PC-3 (cell line): Measurements from ENCODE around the gene G6PC1.

Experiments used
- EZH2 ChIP-seq: fragments of 300-600 bp; sonication (generic); IDR thresholded peaks from one replicate; pipeline ENCODE4 v1.6.1; 2017; ENCODE audit warnings: antibody characterized with exemption, mild to moderate bottlenecking, low read length; ENCODE audit not compliant: unreplicated experiment
- EZH2phosphoT487 ChIP-seq: fragments of 300-600 bp; sonication (generic); IDR thresholded peaks from 2 replicates; pipeline ENCODE4 v1.6.1; 2018; ENCODE audit warnings: mild to moderate bottlenecking, antibody characterized with exemption, low read length, borderline replicate concordance
- TF ChIP-seq, protein P1 (sequence below): fragments of 300-600 bp; sonication (generic); conservative IDR thresholded peaks from 2 replicates; pipeline ENCODE4 v1.5.1; 2017; ENCODE audit warnings: antibody characterized with exemption, low read depth, mild to moderate bottlenecking, low read length

DNA sequence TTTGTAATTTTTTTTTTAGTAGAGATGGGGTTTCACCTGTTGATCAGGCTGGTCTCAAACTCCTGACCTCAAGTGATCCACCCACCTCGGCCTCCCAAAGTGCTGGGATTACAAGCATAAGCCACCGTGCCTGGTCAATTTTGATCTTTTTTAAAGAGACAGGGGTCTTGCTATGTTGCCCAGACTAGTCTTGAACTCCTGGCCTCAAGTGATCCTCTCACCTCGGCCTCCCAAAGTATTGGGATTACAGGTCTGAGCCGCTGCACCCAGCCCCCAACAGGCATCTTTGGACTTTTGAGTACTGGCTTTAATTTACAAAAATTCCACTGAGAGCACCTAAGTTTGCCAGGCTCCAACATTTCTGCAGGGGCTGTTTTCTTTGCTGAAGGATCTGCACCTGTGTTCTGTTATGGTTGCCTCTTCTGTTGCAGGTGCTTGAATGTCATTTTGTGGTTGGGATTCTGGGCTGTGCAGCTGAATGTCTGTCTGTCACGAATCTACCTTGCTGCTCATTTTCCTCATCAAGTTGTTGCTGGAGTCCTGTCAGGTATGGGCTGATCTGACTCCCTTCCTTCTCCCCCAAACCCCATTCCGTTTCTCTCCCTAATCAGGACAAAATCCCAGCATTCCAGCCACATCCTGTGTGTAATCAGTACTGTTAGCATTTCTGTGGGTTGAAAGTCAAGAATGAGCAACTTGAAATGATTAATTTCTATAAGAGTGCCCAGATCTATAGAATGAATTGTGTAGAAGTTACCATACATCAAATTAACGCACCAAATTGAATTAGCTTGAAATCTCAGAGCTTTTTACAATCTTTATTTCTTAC lies 8.5 kb downstream of the G6PC1 start:
- no peak for TF ChIP-seq EZH2phosphoT487
- TF ChIP-seq, protein P1, sequence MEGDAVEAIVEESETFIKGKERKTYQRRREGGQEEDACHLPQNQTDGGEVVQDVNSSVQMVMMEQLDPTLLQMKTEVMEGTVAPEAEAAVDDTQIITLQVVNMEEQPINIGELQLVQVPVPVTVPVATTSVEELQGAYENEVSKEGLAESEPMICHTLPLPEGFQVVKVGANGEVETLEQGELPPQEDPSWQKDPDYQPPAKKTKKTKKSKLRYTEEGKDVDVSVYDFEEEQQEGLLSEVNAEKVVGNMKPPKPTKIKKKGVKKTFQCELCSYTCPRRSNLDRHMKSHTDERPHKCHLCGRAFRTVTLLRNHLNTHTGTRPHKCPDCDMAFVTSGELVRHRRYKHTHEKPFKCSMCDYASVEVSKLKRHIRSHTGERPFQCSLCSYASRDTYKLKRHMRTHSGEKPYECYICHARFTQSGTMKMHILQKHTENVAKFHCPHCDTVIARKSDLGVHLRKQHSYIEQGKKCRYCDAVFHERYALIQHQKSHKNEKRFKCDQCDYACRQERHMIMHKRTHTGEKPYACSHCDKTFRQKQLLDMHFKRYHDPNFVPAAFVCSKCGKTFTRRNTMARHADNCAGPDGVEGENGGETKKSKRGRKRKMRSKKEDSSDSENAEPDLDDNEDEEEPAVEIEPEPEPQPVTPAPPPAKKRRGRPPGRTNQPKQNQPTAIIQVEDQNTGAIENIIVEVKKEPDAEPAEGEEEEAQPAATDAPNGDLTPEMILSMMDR = no peak
- TF ChIP-seq EZH2 = no peak
